Stimulated activated CD4-positive, alpha-beta T cell treated with anti-CD3 and anti-CD28 coated beads, TNF-alpha, amount 100 ng/mL, for 24 hours (primary cell): ENCODE measurements around the gene MFAP2.

Experiments used
- DNase-seq, 3 experiments: peaks; one replicate each; pipeline ENCODE4 v3.0.0-alpha.2; 2020; ENCODE audit warnings: low read depth in 3 of 3

Gene MFAP2

GRCh38 chr1:16980473-16981268 is at the start of gene MFAP2:
TSS of gene MFAP2 (minus strand) at chr1:16980620. CDS start at chr1:16978273, 2,347 bp downstream.
- DNase-seq = no peak

- no peak for DNase-seq
Observed at GRCh38 chr1:17030206-17030605, 49.8 kb upstream of the MFAP2 start.

GRCh38 chr1:17028662-17029188 is 48.3 kb upstream of the MFAP2 start:
- no peak for DNase-seq

- no peak for DNase-seq
Observed at GRCh38 chr1:17027900-17028299, 47.5 kb upstream of the MFAP2 start.

GRCh38 chr1:17027403-17027802 is 47.0 kb upstream of the MFAP2 start:
- no peak for DNase-seq

GRCh38 chr1:17024721-17025120 is 44.3 kb upstream of the MFAP2 start:
- DNase-seq = no peak

- no peak for DNase-seq
Observed at GRCh38 chr1:17023573-17023972, 43.2 kb upstream of the MFAP2 start.

- DNase-seq = no peak
Observed at GRCh38 chr1:17023102-17023501, 42.7 kb upstream of the MFAP2 start.

- DNase-seq = no peak
Observed at GRCh38 chr1:17021896-17022295, 41.5 kb upstream of the MFAP2 start.

- no peak for DNase-seq
Observed at GRCh38 chr1:17020502-17020901, 40.1 kb upstream of the MFAP2 start.

GRCh38 chr1:17018849-17019248 is 38.4 kb upstream of the MFAP2 start:
- DNase-seq = no peak

- DNase-seq = no peak
Observed at GRCh38 chr1:17017435-17017834, 37.0 kb upstream of the MFAP2 start.

- no peak for DNase-seq
Observed at GRCh38 chr1:17016317-17016661, 35.9 kb upstream of the MFAP2 start.

- no peak for DNase-seq
Observed at GRCh38 chr1:17014671-17015567, 34.5 kb upstream of the MFAP2 start.

GRCh38 chr1:17013491-17014320 is 33.3 kb upstream of the MFAP2 start:
- DNase-seq = no peak

GRCh38 chr1:17012775-17013490 is 32.5 kb upstream of the MFAP2 start:
- no peak for DNase-seq

GRCh38 chr1:17011439-17012307 is 31.3 kb upstream of the MFAP2 start, which contains the start of gene ATP13A2:
TSS of gene ATP13A2 (minus strand) at chr1:17011928. CDS start at chr1:17011738, 190 bp downstream.
- DNase-seq = peak; percentile 65 to 82 (median 65)

GRCh38 chr1:17011092-17011438 is 30.6 kb upstream of the MFAP2 start:
- DNase-seq = no peak

- no peak for DNase-seq
Observed at GRCh38 chr1:17009706-17010105, 29.3 kb upstream of the MFAP2 start.

GRCh38 chr1:17008208-17008855 is 27.9 kb upstream of the MFAP2 start:
- no peak for DNase-seq
